NCI-H748 treated with DMSO at 0.1 percent for 48 hours (cell line): ENCODE results near the gene MRS2.

Experiments
- DNase-seq: peaks from one replicate; lab custom pipeline; 2025; lab: John Stamatoyannopoulos, UW

Gene MRS2

GRCh38 chr6:24431045-24431451 lies 28.3 kb downstream of the MRS2 start:
- peak; percentile 62 for DNase-seq

- DNase-seq: no peak
These were observed 29.9 kb downstream of the MRS2 start for GRCh38 chr6:24432611-24433010.

GRCh38 chr6:24436979-24437378 lies 34.2 kb downstream of the MRS2 start:
- DNase-seq: no peak

- DNase-seq: no peak
These were observed 37.3 kb downstream of the MRS2 start for GRCh38 chr6:24439858-24440539.

GRCh38 chr6:24440897-24441598 lies 38.3 kb downstream of the MRS2 start:
- no peak for DNase-seq

- no peak for DNase-seq
These were observed 38.8 kb downstream of the MRS2 start for GRCh38 chr6:24441599-24441904.

GRCh38 chr6:24444588-24444987 lies 41.9 kb downstream of the MRS2 start:
- DNase-seq: no peak

GRCh38 chr6:24445704-24446103 lies 43.0 kb downstream of the MRS2 start:
- DNase-seq: no peak

GRCh38 chr6:24446670-24447069 lies 43.9 kb downstream of the MRS2 start:
- DNase-seq: no peak

- no peak for DNase-seq
These were observed 45.7 kb downstream of the MRS2 start for GRCh38 chr6:24448396-24448795.

- DNase-seq: no peak
These were observed 46.2 kb downstream of the MRS2 start for GRCh38 chr6:24448828-24449525.

GRCh38 chr6:24451581-24452388 lies 49.0 kb downstream of the MRS2 start:
- DNase-seq: no peak

- no peak for DNase-seq
These were observed 51.2 kb downstream of the MRS2 start for GRCh38 chr6:24453921-24454320.

- DNase-seq: no peak
These were observed 51.7 kb downstream of the MRS2 start for GRCh38 chr6:24454452-24454851.

- DNase-seq: no peak
These were observed 52.3 kb downstream of the MRS2 start for GRCh38 chr6:24455061-24455460.

- no peak for DNase-seq
These were observed 55.4 kb downstream of the MRS2 start for GRCh38 chr6:24458134-24458533.

GRCh38 chr6:24458941-24459340 lies 56.2 kb downstream of the MRS2 start:
- no peak for DNase-seq

GRCh38 chr6:24460966-24461365 lies 58.2 kb downstream of the MRS2 start:
- DNase-seq: no peak

- DNase-seq: no peak
These were observed 61.7 kb downstream of the MRS2 start for GRCh38 chr6:24464253-24465038.

GRCh38 chr6:24469811-24470210 lies 67.1 kb downstream of the MRS2 start:
- DNase-seq: no peak

GRCh38 chr6:24472181-24472580 lies 69.4 kb downstream of the MRS2 start:
- DNase-seq: no peak
